H1 (cell line): Measurements from ENCODE around the gene SIPA1L3. TPM values are rescaled to one million over a fixed set of nuclear protein-coding genes. Genes with fewer than 3 reads are reported as not detected.

Source experiments
- CTCF ChIA-PET: fragments of 300-600 bp; sonication (Branson Sonifier 250); formaldehyde crosslinking; loops from one replicate; lab custom pipeline; 2021; ENCODE audit not compliant: partially characterized antibody; lab: Charles Lee
- POLR2A ChIA-PET: fragments of 300-600 bp; sonication (Branson Sonifier 250); formaldehyde crosslinking; loops from one replicate; lab custom pipeline; 2021; ENCODE audit warnings: inconsistent platforms; ENCODE audit not compliant: partially characterized antibody; lab: Charles Lee
- DNase-seq, 2 experiments: peaks; one replicate each; pipeline versions ENCODE4 v3.0.0 to v3.0.0-alpha.2; 2010 to 2022; ENCODE audit warnings: low spot score in 2 of 2, low read depth in 1 of 2, mixed read lengths in 1 of 2
- FAIRE-seq: peaks from 2 replicates; lab custom pipeline; 2011; peaks lifted over from hg19 to GRCh38; lab: Jason Lieb, UNC
- H2AFZ ChIP-seq: 2 replicates; pipeline ENCODE4 v1.8.1; 2012; ENCODE audit warnings: low read length, inconsistent platforms
- H2AK5ac ChIP-seq: 2 replicates; pipeline ENCODE4 v1.6.1; 2013; ENCODE audit warnings: low read depth, low read length
- H2BK120ac ChIP-seq: replicated peaks from 2 replicates; pipeline ENCODE3; 2013; ENCODE audit warnings: low read depth, low read length, inconsistent platforms
- H2BK12ac ChIP-seq: 2 replicates; pipeline ENCODE4 v1.6.1; 2013; ENCODE audit warnings: low read depth, low read length
- H2BK15ac ChIP-seq: 2 replicates; pipeline ENCODE4 v1.6.1; 2013; ENCODE audit warnings: low read length
- H2BK20ac ChIP-seq: 2 replicates; pipeline ENCODE4 v1.6.1; 2013; ENCODE audit warnings: low read length
- H2BK5ac ChIP-seq: 2 replicates; pipeline ENCODE4 v1.6.1; 2013; ENCODE audit warnings: low read depth, low read length
- H3K14ac ChIP-seq: 2 replicates; pipeline ENCODE4 v1.6.1; 2013; ENCODE audit warnings: inconsistent platforms; ENCODE audit not compliant: insufficient read length
- H3K18ac ChIP-seq: 2 replicates; pipeline ENCODE4 v1.6.1; 2013; ENCODE audit warnings: low read length; ENCODE audit errors: extremely low read depth
- H3K23ac ChIP-seq: 2 replicates; pipeline ENCODE4 v1.6.1; 2013; ENCODE audit warnings: inconsistent platforms; ENCODE audit not compliant: insufficient read length
- H3K23me2 ChIP-seq: 2 replicates; pipeline ENCODE4 v1.6.1; 2013; ENCODE audit warnings: low read depth, low read length
- H3K27ac ChIP-seq: 2 replicates; pipeline ENCODE4 v1.6.1; 2011; ENCODE audit warnings: low read depth, low read length, inconsistent platforms
- H3K27me3 ChIP-seq, 4 experiments: replicated peaks in 1 of 4; 1 replicate in 1 of 4; 2 replicates in 3 of 4; pipeline versions ENCODE4 v1.6.1 to v1.8.1; 2011 to 2013; ENCODE audit warnings: low read length in 3 of 4, mild to moderate bottlenecking in 3 of 4, inconsistent platforms in 2 of 4, mixed read lengths in 2 of 4, moderate library complexity in 1 of 4; ENCODE audit not compliant: control insufficient read depth in 3 of 4, insufficient read depth in 3 of 4; ENCODE audit errors: extremely low read depth in 1 of 4
- H3K36me3 ChIP-seq, 4 experiments: 2 replicates each; pipeline versions ENCODE4 v1.6.1 to v1.8.1; 2011 to 2013; ENCODE audit warnings: mild to moderate bottlenecking in 4 of 4, low read length in 3 of 4, moderate library complexity in 2 of 4, control low read depth in 1 of 4, inconsistent platforms in 1 of 4; ENCODE audit not compliant: insufficient read depth in 4 of 4, control insufficient read depth in 2 of 4
- H3K4ac ChIP-seq: replicated peaks from 2 replicates; pipeline ENCODE3; 2013; ENCODE audit warnings: low read length, low read depth, mixed read lengths, inconsistent platforms; ENCODE audit not compliant: insufficient read length
- H3K4me1 ChIP-seq, 4 experiments: replicated peaks in 1 of 4; 1 replicate in 1 of 4; 2 replicates in 3 of 4; pipeline versions ENCODE4 v1.6.1 to v1.8.1; 2011 to 2013; ENCODE audit warnings: low read length in 3 of 4, inconsistent platforms in 2 of 4, mixed read lengths in 1 of 4; ENCODE audit not compliant: insufficient read depth in 4 of 4, control insufficient read depth in 3 of 4
- H3K4me2 ChIP-seq, 2 experiments: 2 replicates each; pipeline versions ENCODE4 v1.6.1 to v1.8.1; 2011 to 2013; ENCODE audit warnings: low read depth in 2 of 2, low read length in 2 of 2, control low read depth in 1 of 2, inconsistent platforms in 1 of 2, mild to moderate bottlenecking in 1 of 2; ENCODE audit not compliant: insufficient read depth in 1 of 2
- H3K4me3 ChIP-seq, 4 experiments: fragments of 200-600, 300-600 bp in 1 of 4; sonication (generic), shearing (Covaris generic), sonication (Bioruptor Twin) in 1 of 4; 2 replicates each; pipeline versions ENCODE4 v1.5.1 to v1.8.1; 2011 to 2016; ENCODE audit warnings: low read length in 4 of 4, low read depth in 3 of 4, control low read depth in 2 of 4, inconsistent platforms in 2 of 4, mild to moderate bottlenecking in 2 of 4, mixed read lengths in 1 of 4, moderate library complexity in 1 of 4; ENCODE audit not compliant: insufficient read depth in 2 of 4; ENCODE audit errors: extremely low read depth in 1 of 4
- H3K56ac ChIP-seq: replicated peaks from 2 replicates; pipeline ENCODE3; 2013; ENCODE audit warnings: low read depth, mild to moderate bottlenecking, mixed read lengths, low read length, inconsistent platforms; ENCODE audit not compliant: insufficient read length
- H3K79me1 ChIP-seq: 2 replicates; pipeline ENCODE4 v1.6.1; 2013; ENCODE audit warnings: low read depth, low read length, control low read depth
- H3K79me2 ChIP-seq, 2 experiments: 2 replicates each; pipeline versions ENCODE4 v1.6.1 to v1.8.1; 2012 to 2013; ENCODE audit warnings: low read length in 2 of 2, mild to moderate bottlenecking in 2 of 2, inconsistent platforms in 1 of 2; ENCODE audit not compliant: insufficient read depth in 2 of 2, control insufficient read depth in 1 of 2
- H3K9ac ChIP-seq, 4 experiments: replicated peaks in 1 of 4; 1 replicate in 1 of 4; 2 replicates in 3 of 4; pipeline versions ENCODE4 v1.6.1 to v1.8.1; 2011 to 2013; ENCODE audit warnings: low read depth in 3 of 4, low read length in 3 of 4, control low read depth in 2 of 4, mild to moderate bottlenecking in 2 of 4, moderate library complexity in 2 of 4, inconsistent platforms in 1 of 4; ENCODE audit errors: extremely low read depth in 1 of 4
- H3K9me3 ChIP-seq, 2 experiments: 2 replicates each; pipeline versions ENCODE4 v1.6.1 to v1.8.1; 2012 to 2013; ENCODE audit warnings: mild to moderate bottlenecking in 2 of 2, moderate library complexity in 2 of 2, control low read depth in 1 of 2, inconsistent platforms in 1 of 2, low read depth in 1 of 2, low read length in 1 of 2, mixed read lengths in 1 of 2; ENCODE audit not compliant: insufficient read depth in 2 of 2
- H4K20me1 ChIP-seq, 2 experiments: replicated peaks in 1 of 2; 2 replicates each; pipeline versions ENCODE3 to v1.8.1; 2011 to 2013; ENCODE audit warnings: inconsistent platforms in 2 of 2, low read length in 2 of 2, mild to moderate bottlenecking in 1 of 2; ENCODE audit not compliant: insufficient read depth in 2 of 2, control insufficient read depth in 1 of 2
- H4K5ac ChIP-seq: 2 replicates; pipeline ENCODE4 v1.6.1; 2013; ENCODE audit warnings: low read length, low read depth, mixed read lengths, inconsistent platforms; ENCODE audit not compliant: insufficient read length
- H4K8ac ChIP-seq: 2 replicates; pipeline ENCODE4 v1.8.0; 2013; ENCODE audit warnings: mild to moderate bottlenecking, moderate library complexity, low read length, inconsistent platforms; ENCODE audit not compliant: insufficient read depth; ENCODE audit errors: extremely low read depth
- H4K91ac ChIP-seq: replicated peaks from 2 replicates; pipeline ENCODE3; 2013; ENCODE audit warnings: low read length, mixed read lengths, inconsistent platforms; ENCODE audit not compliant: insufficient read length
- CBX5 ChIP-seq: fragments of 300-800, 300-1000 bp; sonication (generic); IDR thresholded peaks from 2 replicates; pipeline ENCODE4 v1.7.1; 2016; ENCODE audit warnings: antibody characterized with exemption, low read length, low read depth
- EGR1 ChIP-seq: IDR thresholded peaks from 2 replicates; pipeline ENCODE4 v1.6.1; 2011; ENCODE audit warnings: low read depth, low read length, borderline replicate concordance
- JUN ChIP-seq: IDR thresholded peaks from 2 replicates; pipeline ENCODE4 v1.6.1; 2011; ENCODE audit warnings: low read depth, mild to moderate bottlenecking, improper control_type of control experiment, low read length
- KDM5A ChIP-seq: fragments of 200-600 bp; IDR thresholded peaks from 2 replicates; pipeline ENCODE4 v1.7.1; 2012; ENCODE audit warnings: mild to moderate bottlenecking, low read length, inconsistent platforms, mixed read lengths
- MAFK ChIP-seq: IDR thresholded peaks from 2 replicates; pipeline ENCODE4 v1.6.1; 2012; ENCODE audit warnings: low read depth, mild to moderate bottlenecking, improper control_type of control experiment, low read length
- RAD21 ChIP-seq, 2 experiments: IDR thresholded peaks in 1 of 2; conservative IDR thresholded peaks in 1 of 2; 2 replicates each; pipeline ENCODE4 v1.6.1; 2011; ENCODE audit warnings: low read depth in 2 of 2, low read length in 2 of 2, improper control_type of control experiment in 1 of 2, inconsistent platforms in 1 of 2, mild to moderate bottlenecking in 1 of 2, moderate library complexity in 1 of 2
- TAF7 ChIP-seq: optimal IDR thresholded peaks from 2 replicates; pipeline ENCODE3; 2011; ENCODE audit warnings: low read depth, mild to moderate bottlenecking, inconsistent platforms, low read length, moderate library complexity, borderline replicate concordance
- WGBS, 2 experiments: shearing (Covaris generic) in 1 of 2; methylation state at CpG; one replicate each; pipeline versions ENCODE4 v1.1.6 to v1.1.7; 2013 to 2015; ENCODE audit warnings: low lambda C conversion rate in 2 of 2, mixed read lengths in 2 of 2, inconsistent platforms in 1 of 2, low coverage in 1 of 2, missing lambda C conversion rate in 1 of 2; ENCODE audit not compliant: insufficient replicate concordance in 2 of 2, insufficient coverage in 1 of 2, insufficient read length in 1 of 2; ENCODE audit errors: extremely low coverage in 1 of 2, missing lambda C conversion rate in 1 of 2; 5-methylcytosine and 5-hydroxymethylcytosine counted together
- polyA plus RNA-seq, 7 experiments: library from polyadenylated mRNA; depleted of rRNA in 3 of 7; stranded (reverse) in 5 of 7; unstranded in 2 of 7; fragments of >200 nt in 5 of 7; fragments of 200-250 nt in 2 of 7; gene quantifications; 1 replicate in 5 of 7; 2 replicates in 1 of 7; 4 replicates in 1 of 7; pipeline versions ENCODE4 v1.2.1 to v1.2.3, GENCODE V29; 2011 to 2013; ENCODE audit warnings: missing spikeins in 2 of 7, mixed read lengths in 2 of 7
- total RNA-seq: library from RNA; stranded (reverse); fragmentation: NEBNext Ultra II Directional; extraction: Animal tissue kit (Norgen Biotek cat#: 25700); gene quantifications from 2 replicates; pipeline ENCODE4 v1.2.1, GENCODE V29; 2021
- TF ChIP-seq, protein P1 (sequence below): IDR thresholded peaks from 2 replicates; pipeline ENCODE4 v1.6.1; 2012; ENCODE audit warnings: inconsistent platforms
- TF ChIP-seq, protein P2 (sequence below): IDR thresholded peaks from 2 replicates; pipeline ENCODE4 v1.6.1; 2012; ENCODE audit warnings: low read length, inconsistent platforms
- TF ChIP-seq, protein P3 (sequence below): IDR thresholded peaks from 2 replicates; pipeline ENCODE4 v1.6.1; 2011; ENCODE audit warnings: low read depth, mild to moderate bottlenecking, low read length; ENCODE audit not compliant: insufficient read depth

The SIPA1L3 gene
- total and polyA plus RNA-seq, 2 of the 8 experiments (the other 6 are each of a cell fraction or from before 2014, with no cell fraction given), result 15.0 to 54.9 TPM

DNA sequence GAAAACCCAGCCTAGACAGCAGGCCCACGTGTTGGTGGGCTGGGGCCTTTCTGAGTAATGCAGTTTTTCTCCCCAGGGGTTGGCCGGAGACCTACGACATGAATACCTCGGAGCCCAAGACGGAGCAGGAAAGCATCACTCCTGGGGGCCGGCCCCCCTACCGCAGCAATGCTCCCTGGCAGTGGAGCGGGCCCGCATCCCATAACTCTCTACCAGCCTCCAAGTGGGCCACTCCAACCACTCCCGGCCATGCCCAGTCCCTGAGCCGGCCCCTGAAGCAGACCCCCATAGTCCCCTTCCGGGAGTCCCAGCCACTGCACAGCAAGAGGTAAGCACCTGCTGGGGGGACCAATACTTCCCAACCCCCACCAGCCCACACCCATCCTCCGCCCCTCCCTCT, 234.1 kb downstream of the SIPA1L3 start:
- H3K23ac ChIP-seq, result no peak overlapping the region
- no peaks in the 10 kb centered on the region for H3K27me3 ChIP-seq
- CTCF ChIA-PET, result interaction anchor here (1.2 to 10.6 kb wide), 18 partner anchors 9 to 238 kb away, joined by 3 to 95 read pairs (median 8); partner anchors contain the start of genes KCNK6, SIPA1L3 and WDR87
- no peaks in the 10 kb centered on the region for H3K9me3 ChIP-seq
- H3K79me1 ChIP-seq, result no peaks in the 10 kb centered on the region
- H3K4ac ChIP-seq, result no peak overlapping the region
- H2AK5ac ChIP-seq, result no peak overlapping the region
- no peak overlapping the region for H3K27ac ChIP-seq
- H2BK15ac ChIP-seq, result no peak overlapping the region
- no peak overlapping the region for H2AFZ ChIP-seq
- no peak overlapping the region for H2BK5ac ChIP-seq
- H2BK12ac ChIP-seq, result no peak overlapping the region
- H3K79me2 ChIP-seq, result no peaks in the 10 kb centered on the region
- H3K4me1 ChIP-seq, result no peaks in the 10 kb centered on the region; a peak in 1 of 7 replicates
- peaks cover 0 to 4% of the 10 kb centered on the region in 2 experiments for H4K20me1 ChIP-seq
- no peak overlapping the region for H2BK120ac ChIP-seq
- WGBS, 2 experiments, result 96 to 100% methylated on average over 1 to 11 of the region's 13 CpGs
- POLR2A ChIA-PET, result interaction anchor here (1.2 to 1.4 kb wide), 2 partner anchors 68 to 69 kb away, joined by 3 read pairs; no protein-coding TSS in a partner anchor
- H3K18ac ChIP-seq, result no peak overlapping the region
- no peak overlapping the region for H2BK20ac ChIP-seq
- H4K8ac ChIP-seq, result no peak overlapping the region
- no peak overlapping the region for H3K4me3 ChIP-seq
- FAIRE-seq (no peak), DNase-seq (no peak)
- no peak overlapping the region for H4K5ac ChIP-seq
- no peak overlapping the region for H3K56ac ChIP-seq
- H3K4me2 ChIP-seq, result no peak overlapping the region
- no peak overlapping the region for H4K91ac ChIP-seq
- no peak overlapping the region for H3K14ac ChIP-seq
- H3K9ac ChIP-seq, result no peak overlapping the region
- H3K23me2 ChIP-seq, result no peaks in the 10 kb centered on the region
- peaks cover 0 to 4% (median 2%) of the 10 kb centered on the region in 4 experiments; a peak in 2 of 8 replicates for H3K36me3 ChIP-seq
- TF ChIP-seq, protein P1, sequence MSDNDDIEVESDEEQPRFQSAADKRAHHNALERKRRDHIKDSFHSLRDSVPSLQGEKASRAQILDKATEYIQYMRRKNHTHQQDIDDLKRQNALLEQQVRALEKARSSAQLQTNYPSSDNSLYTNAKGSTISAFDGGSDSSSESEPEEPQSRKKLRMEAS, result no peak
- TF ChIP-seq TAF7 (no peak), JUN (no peak), KDM5A (no peak), RAD21 (IDR thresholded peaks at IDR 0.05 in 1 of 2, conservative IDR thresholded peaks at IDR 0.05 in 1 of 2; ENCODE audit: low read depth in 2 of 2, low read length in 2 of 2) (no peak), EGR1 (no peak), MAFK (no peak), CBX5 (no peak)
- TF ChIP-seq, protein P2, sequence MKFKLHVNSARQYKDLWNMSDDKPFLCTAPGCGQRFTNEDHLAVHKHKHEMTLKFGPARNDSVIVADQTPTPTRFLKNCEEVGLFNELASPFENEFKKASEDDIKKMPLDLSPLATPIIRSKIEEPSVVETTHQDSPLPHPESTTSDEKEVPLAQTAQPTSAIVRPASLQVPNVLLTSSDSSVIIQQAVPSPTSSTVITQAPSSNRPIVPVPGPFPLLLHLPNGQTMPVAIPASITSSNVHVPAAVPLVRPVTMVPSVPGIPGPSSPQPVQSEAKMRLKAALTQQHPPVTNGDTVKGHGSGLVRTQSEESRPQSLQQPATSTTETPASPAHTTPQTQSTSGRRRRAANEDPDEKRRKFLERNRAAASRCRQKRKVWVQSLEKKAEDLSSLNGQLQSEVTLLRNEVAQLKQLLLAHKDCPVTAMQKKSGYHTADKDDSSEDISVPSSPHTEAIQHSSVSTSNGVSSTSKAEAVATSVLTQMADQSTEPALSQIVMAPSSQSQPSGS, result no peak
- TF ChIP-seq, protein P3, sequence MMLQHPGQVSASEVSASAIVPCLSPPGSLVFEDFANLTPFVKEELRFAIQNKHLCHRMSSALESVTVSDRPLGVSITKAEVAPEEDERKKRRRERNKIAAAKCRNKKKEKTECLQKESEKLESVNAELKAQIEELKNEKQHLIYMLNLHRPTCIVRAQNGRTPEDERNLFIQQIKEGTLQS, result no peak
